Measurements from ENCODE around the gene CEBPZ. TPM values are rescaled to one million over a fixed set of nuclear protein-coding genes. Genes with fewer than 3 reads are reported as not detected.

The CEBPZ gene
- total RNA-seq, 4 donors from 2014 or later = 21.0 to 104 (median 32.1) TPM

DNA sequence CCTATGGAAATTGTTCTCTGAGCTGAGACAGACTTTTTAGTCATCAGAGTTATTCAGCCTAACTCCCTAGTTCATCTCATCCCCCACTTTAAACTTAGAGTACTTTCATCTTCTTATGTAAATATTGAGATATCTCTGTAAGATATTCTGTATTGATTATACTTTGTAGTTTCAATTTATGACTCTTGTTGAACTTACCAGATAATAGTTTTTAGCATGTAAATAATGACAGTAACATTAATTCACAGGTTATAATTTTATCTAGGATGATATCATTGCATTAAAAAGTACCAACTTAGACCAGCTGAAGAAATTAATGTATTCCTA lies 59.8 kb downstream of the CEBPZ start:
- Histone ChIP-seq H3K36me3 (no peaks in the 10 kb centered on the region), H3K27me3 (no peaks in the 10 kb centered on the region), H3K9me3 (no peaks in the 10 kb centered on the region), H3K4me1 (no peaks in the 10 kb centered on the region), H3K4me3 (no peak overlapping the region), H3K27ac (no peak overlapping the region)
- no peak for DNase-seq
- TF ChIP-seq, protein P1, sequence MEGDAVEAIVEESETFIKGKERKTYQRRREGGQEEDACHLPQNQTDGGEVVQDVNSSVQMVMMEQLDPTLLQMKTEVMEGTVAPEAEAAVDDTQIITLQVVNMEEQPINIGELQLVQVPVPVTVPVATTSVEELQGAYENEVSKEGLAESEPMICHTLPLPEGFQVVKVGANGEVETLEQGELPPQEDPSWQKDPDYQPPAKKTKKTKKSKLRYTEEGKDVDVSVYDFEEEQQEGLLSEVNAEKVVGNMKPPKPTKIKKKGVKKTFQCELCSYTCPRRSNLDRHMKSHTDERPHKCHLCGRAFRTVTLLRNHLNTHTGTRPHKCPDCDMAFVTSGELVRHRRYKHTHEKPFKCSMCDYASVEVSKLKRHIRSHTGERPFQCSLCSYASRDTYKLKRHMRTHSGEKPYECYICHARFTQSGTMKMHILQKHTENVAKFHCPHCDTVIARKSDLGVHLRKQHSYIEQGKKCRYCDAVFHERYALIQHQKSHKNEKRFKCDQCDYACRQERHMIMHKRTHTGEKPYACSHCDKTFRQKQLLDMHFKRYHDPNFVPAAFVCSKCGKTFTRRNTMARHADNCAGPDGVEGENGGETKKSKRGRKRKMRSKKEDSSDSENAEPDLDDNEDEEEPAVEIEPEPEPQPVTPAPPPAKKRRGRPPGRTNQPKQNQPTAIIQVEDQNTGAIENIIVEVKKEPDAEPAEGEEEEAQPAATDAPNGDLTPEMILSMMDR (IDR thresholded peaks at IDR 0.05) = no peak
- TF ChIP-seq POLR2A (IDR thresholded peaks at IDR 0.05) = no peak

DNA sequence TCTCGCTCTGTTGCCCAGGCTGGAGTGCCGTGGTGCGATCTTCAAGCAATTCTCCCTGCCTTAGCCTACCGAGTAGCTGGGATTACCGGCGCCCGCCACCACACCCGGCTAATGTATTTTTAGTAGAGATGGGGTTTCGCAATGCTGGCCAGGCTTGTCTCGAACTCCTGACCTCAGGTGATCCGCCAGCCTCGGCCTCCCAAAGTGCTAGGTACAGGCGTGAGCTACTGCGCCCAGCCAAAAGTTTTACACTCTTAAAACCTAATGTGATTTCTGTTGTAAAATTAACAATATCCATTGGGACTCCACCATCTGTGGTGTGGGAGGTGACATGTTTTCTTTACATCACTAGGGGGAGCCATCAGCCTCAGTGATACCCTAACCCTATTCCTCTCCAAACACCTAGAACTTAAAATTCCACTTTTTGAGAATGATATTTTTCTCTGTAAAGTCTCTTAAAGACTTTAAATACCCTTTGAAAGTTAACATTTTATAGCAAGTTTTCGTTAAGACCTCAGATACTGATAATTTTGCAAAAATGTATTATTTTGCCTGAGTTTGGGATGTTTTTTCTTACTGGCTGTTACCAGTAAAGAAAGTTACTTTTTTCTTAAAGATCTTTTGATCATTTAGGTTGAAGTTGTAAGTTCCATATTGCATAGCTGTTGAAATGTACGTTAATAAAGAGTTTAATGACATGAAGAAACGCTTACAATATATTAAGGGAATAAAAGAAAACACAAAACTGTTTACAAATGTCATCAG lies 63.0 kb downstream of the CEBPZ start:
- TF ChIP-seq POLR2A (IDR thresholded peaks at IDR 0.05) = no peak
- TF ChIP-seq, protein P1 (IDR thresholded peaks at IDR 0.05) = peak; percentile 45 to 68 (median 56)
- Histone ChIP-seq H3K9me3 (no peaks in the 10 kb centered on the region), H3K36me3 (no peaks in the 10 kb centered on the region), H3K4me1 (no peaks in the 10 kb centered on the region), H3K4me3 (peak overlapping the region in 2 of 4 donors; percentile 25 to 26), H3K27ac (peak overlapping the region in 3 of 4 donors; percentile 32 to 82 (median 72)), H3K27me3 (no peaks in the 10 kb centered on the region)
- DNase-seq = peak in 2 of 3 donors; percentile 52 to 54

DNA sequence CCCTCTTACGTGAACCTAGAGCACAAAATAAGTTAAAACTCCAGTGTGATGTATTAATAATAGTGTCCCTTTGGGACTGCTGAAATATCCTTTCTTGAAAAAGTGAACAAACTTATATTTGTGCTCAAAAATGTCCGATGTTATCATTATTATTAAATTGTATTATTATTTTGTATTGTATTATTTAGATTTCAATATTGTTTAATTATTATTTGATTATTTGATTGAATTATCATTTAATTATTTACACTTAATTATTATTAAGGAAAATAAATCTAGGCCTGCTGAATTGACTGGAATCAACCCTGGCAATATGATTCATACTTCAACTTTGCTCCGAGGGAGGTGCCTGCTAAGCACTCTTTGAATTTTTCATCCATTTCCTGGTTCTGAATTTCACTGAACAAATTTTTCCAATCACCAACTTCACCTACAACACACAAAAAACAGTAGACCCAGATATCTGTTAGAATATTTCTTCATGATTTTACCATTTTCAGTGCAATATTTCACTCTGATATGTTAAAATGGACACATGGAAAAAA lies 63.7 kb downstream of the CEBPZ start:
- DNase-seq = peak in 1 of 3 donors; percentile 67

DNA sequence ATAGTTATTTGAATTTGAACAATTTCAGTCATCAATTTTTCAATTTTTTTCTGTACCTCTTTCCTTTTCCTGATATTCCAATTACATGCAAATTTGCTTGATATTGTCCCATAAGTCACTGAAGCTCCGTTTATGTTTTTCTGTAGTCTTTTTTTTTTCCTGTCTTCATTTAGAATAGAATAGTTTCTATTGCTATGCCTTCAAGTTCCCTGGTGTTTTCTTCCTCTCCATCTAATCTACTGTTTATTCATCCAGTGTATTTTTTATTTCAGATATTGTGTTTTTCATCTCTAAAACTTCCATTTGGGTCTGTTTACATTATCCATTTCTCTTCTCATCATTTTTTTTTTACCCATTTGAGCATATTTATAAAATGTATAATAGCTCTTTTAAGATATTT lies 66.6 kb downstream of the CEBPZ start:
- Histone ChIP-seq H3K9me3 (no peaks in the 10 kb centered on the region), H3K36me3 (no peaks in the 10 kb centered on the region), H3K4me3 (no peak overlapping the region), H3K27me3 (no peaks in the 10 kb centered on the region), H3K4me1 (no peaks in the 10 kb centered on the region), H3K27ac (no peak overlapping the region)
- DNase-seq = no peak
- TF ChIP-seq POLR2A (IDR thresholded peaks at IDR 0.05) = no peak
- TF ChIP-seq, protein P1 (IDR thresholded peaks at IDR 0.05) = no peak

More for the DNA sequence above, 63.7 kb downstream of the CEBPZ start:
- no peaks in the 10 kb centered on the region for H3K4me1 ChIP-seq
- no peaks in the 10 kb centered on the region for H3K9me3 ChIP-seq
- H3K36me3 ChIP-seq = no peaks in the 10 kb centered on the region
- peak overlapping the region in 3 of 4 donors; percentile 32 to 82 (median 72) for H3K27ac ChIP-seq
- TF ChIP-seq, protein P1 (IDR thresholded peaks at IDR 0.05) = no peak
- TF ChIP-seq POLR2A (IDR thresholded peaks at IDR 0.05) = no peak
- no peaks in the 10 kb centered on the region for H3K27me3 ChIP-seq
- H3K4me3 ChIP-seq = peak overlapping the region in 2 of 4 donors; percentile 25 to 26

DNA sequence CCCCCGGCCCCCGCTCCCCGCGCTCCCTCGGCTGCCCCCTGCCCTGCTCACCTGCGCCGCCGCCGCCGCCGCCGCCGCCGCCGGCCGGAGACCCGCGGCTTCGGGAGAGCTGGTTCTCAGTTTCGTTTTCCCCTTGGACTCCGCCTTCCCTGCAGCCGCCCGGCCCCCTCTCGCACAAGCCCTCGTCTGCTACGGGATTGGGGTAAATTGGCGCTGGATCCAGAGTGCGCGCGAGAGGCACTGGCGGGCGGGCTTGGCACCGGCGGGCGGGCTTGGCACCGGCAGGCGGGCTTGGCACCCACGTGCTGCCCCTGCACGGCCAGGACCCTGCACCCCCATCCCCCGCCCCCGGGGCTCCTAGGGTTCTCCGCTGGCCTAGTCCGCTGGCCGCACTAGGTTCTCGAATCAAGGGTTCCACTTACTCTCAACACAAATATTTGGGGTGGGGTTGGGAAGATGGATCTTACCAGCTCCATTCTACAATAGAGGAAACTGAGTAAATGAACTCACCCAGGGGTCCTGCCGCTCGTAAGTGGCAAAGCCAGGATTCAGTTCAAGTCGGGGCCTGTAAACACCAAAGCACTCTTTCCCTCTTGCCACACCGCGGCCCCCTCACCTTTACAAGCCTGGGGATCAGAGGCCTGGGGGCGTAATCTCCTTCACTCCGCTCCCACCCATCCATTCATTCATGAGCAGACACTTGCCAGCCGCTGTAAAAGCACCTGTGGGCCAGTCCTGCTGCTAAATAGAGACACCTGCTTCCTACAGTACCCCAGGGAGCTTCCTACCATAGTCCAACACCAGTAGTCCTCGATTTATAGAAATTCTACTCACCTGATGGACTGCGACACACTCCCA lies 74.3 kb downstream of the CEBPZ start, which contains the start of gene EIF2AK2:
TSS of gene EIF2AK2 (minus strand) at position 124 of the 858 bp plus-strand sequence. CDS start 9,174 bp downstream, outside the sequence.
- Histone ChIP-seq H3K27ac (peak within 1 kb of the TSS; percentile 83 to 92 (median 86)), H3K9me3 (no peaks in the 10 kb centered on the region), H3K36me3 (no peaks in the 10 kb centered on the region), H3K4me3 (peak within 1 kb of the TSS; percentile 64 to 93 (median 86)), H3K4me1 (peaks cover 0 to 16% (median 4%) of the 10 kb centered on the region in 4 donors), H3K27me3 (no peaks in the 10 kb centered on the region)
- TF ChIP-seq, protein P1 (IDR thresholded peaks at IDR 0.05) = no peak
- peak; percentile 6 to 38 for TF ChIP-seq POLR2A (IDR thresholded peaks at IDR 0.05)
- peak; percentile 81 to 91 (median 87) for DNase-seq
